ENCODE measurements around the gene SGCA. TPM values are rescaled to one million over a fixed set of nuclear protein-coding genes. Genes with fewer than 3 reads are reported as not detected.

Gene SGCA
- total RNA-seq, 2 experiments from 2014 or later, result 0.30 TPM; not detected in 1

DNA sequence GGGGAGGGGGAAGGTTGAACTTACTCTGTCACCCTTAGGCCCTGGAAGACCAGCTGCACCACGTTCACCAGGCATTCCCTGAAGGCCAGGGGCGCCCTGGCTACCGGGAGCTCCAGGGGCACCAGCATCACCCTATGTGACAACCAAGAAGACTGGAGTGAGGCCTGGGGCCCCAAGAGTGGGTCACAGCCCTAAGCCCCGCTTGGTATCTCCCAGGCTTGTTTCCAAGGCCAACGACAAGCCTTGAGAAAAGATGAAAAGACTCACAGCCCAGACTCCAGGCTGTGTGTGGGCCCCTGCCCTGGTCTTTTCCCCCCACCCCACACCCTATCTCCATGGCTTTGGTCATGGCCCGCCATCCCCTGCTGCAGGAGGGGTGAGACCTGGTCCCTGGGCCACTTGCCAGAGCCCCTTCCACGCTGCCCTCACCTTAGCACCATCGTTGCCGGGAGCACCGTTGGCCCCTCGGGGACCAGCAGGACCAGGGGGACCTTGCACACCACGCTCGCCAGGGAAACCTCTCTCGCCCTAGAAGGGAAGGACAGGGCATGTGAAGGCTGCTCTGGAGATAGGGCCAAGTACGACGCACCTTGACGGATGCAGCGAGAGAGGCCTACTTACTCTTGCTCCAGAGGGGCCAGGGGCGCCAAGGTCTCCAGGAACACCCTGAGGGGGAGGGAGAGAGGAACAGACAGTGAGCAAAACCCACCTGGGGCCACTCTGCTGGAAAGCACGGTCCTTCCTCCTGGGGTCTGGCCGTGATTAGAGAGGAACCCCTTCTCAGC is 25.7 kb downstream of the SGCA start:
- no peaks in the 10 kb centered on the region for H3K9me3 Mint-ChIP-seq
- DNase-seq, result no peak
- POLR2A ChIA-PET, result no interaction called here
- no peak overlapping the region for H3K27ac Mint-ChIP-seq
- no peaks in the 10 kb centered on the region for H3K4me1 Mint-ChIP-seq
- no peak overlapping the region for H3K4me3 Mint-ChIP-seq
- no peaks in the 10 kb centered on the region for H3K36me3 Mint-ChIP-seq (ENCODE audit: low read depth)
- peaks cover 1% of the 10 kb centered on the region for H3K27me3 Mint-ChIP-seq
- CTCF ChIA-PET, result no interaction called here

DNA sequence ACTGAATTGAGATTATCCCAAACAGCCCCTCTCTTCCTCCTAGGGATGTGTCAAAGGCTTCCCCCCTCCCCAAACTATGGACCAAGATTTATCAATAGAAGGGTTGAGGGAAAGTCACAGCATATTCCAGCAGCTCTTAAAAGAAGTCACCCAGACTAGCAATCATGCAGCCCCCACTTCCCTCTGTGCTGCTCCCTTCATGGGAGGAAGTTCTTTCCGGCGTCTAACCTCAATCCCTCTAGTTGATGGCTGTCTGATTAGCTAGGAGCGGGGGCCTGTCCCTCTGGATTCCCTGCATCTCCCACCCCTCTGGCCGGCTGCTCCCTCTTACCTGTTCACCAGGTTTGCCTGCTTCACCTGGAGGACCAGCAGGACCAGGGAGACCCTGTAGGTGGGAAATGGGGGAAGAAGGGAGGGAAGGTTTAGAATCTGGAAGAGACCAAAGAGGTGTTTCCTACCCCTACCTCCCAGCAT is 26.4 kb downstream of the SGCA start:
- Mint-ChIP-seq H3K4me1 (no peaks in the 10 kb centered on the region), H3K9me3 (no peaks in the 10 kb centered on the region), H3K4me3 (no peak overlapping the region), H3K36me3 (ENCODE audit: low read depth) (no peaks in the 10 kb centered on the region), H3K27me3 (peaks cover 3% of the 10 kb centered on the region), H3K27ac (no peak overlapping the region)
- ChIA-PET POLR2A (no interaction called here), CTCF (no interaction called here)
- no peak for DNase-seq

DNA sequence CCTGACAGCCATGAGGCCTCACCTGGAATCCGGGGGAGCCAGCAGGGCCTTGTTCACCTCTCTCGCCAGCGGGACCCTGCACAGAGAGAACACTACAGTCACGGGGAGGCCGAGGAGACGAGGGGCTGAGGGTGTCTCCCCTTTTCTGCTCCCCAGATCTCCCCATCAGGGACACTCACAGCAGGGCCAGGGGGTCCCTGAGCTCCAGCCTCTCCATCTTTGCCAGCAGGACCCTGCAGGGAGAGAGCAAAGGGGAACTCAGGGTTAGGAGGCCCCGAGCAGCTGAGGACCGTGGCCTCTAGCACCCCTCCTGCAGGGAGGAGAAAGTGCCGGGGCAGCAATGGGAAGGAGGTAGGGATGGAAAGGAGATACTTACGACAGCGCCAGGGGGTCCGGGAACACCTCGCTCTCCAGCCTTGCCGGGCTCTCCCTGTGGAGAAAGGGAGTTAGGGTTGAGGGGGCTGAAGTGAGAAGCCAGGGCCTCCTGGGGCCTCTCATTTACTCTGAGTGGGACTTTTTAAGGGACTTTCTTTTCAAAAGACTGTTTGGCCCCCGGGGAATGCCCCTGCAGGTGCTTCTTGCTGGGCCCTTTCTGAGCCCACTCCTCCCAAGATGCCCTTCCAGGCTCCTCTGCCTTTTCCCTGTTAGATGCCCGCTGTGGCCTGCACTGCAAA is 26.9 kb downstream of the SGCA start:
- no peak for DNase-seq
- no peak overlapping the region for H3K4me3 Mint-ChIP-seq
- H3K4me1 Mint-ChIP-seq, result no peaks in the 10 kb centered on the region
- POLR2A ChIA-PET, result no interaction called here
- no peaks in the 10 kb centered on the region for H3K36me3 Mint-ChIP-seq (ENCODE audit: low read depth)
- H3K27me3 Mint-ChIP-seq, result peaks cover 9% of the 10 kb centered on the region
- no peaks in the 10 kb centered on the region for H3K9me3 Mint-ChIP-seq
- CTCF ChIA-PET, result no interaction called here
- no peak overlapping the region for H3K27ac Mint-ChIP-seq

DNA sequence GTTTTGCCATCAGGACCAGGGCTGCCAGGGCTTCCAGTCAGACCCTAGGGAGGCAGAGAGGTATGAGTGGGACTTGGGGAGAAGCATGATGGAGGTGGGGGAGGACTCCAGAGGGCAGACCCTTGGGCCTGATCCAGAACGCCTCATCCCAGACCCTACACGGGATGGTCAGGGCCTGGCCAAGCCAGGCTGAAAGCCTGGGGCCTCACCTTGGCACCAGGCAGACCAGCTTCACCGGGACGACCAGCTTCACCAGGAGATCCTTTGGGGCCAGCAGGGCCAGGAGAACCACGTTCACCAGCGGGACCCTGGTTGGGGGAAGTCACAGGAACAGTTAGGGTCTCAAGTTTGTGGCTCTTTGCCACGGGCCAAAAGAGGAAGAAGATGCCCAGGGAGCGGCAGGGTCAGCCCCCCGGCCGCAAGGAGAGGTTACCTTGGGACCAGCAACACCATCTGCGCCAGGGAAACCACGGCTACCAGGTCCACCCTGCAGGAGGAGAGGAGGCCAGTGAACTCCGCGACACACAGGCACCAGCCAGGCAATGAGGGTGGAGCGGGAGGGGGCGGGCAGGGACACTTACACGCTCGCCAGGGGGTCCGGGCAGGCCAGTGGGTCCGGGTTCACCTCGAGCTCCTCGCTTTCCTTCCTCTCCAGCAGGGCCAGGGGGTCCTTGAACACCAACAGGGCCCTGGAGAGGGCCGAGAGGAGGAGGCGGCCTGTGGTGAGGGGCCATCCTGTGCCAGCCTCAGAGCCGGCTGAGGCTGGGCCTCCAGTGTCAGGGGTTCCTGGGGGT is 28.5 kb downstream of the SGCA start:
- H3K27ac Mint-ChIP-seq, result no peak overlapping the region
- no peak for DNase-seq
- no peaks in the 10 kb centered on the region for H3K36me3 Mint-ChIP-seq (ENCODE audit: low read depth)
- H3K27me3 Mint-ChIP-seq, result peaks cover 18% of the 10 kb centered on the region
- ChIA-PET POLR2A (interaction anchor here (0.7 kb wide), 1 partner anchor 20 kb away, joined by 3 read pairs; no protein-coding TSS in a partner anchor), CTCF (no interaction called here)
- no peaks in the 10 kb centered on the region for H3K9me3 Mint-ChIP-seq
- H3K4me3 Mint-ChIP-seq, result no peak overlapping the region
- H3K4me1 Mint-ChIP-seq, result peaks cover 6% of the 10 kb centered on the region

GRCh38 chr17:50194934-50195865 is 29.4 kb downstream of the SGCA start:
- DNase-seq, result no peak
- Mint-ChIP-seq H3K4me1 (peaks cover 12% of the 10 kb centered on the region), H3K9me3 (no peaks in the 10 kb centered on the region), H3K4me3 (no peak overlapping the region), H3K36me3 (ENCODE audit: low read depth) (no peaks in the 10 kb centered on the region), H3K27ac (no peak overlapping the region), H3K27me3 (peaks cover 20% of the 10 kb centered on the region)
- ChIA-PET POLR2A (no interaction called here), CTCF (interaction anchor here (3.8 kb wide), 1 partner anchor 25 kb away, joined by 37 read pairs; no protein-coding TSS in a partner anchor)

- Mint-ChIP-seq H3K4me3 (no peak overlapping the region), H3K4me1 (peaks cover 17% of the 10 kb centered on the region), H3K36me3 (ENCODE audit: low read depth) (no peaks in the 10 kb centered on the region), H3K27ac (no peak overlapping the region), H3K27me3 (peaks cover 26% of the 10 kb centered on the region), H3K9me3 (no peaks in the 10 kb centered on the region)
- DNase-seq, result no peak
- POLR2A ChIA-PET, result no interaction called here
- CTCF ChIA-PET, result interaction anchor here (0.9 to 3.8 kb wide), 6 partner anchors 14 to 102 kb away, joined by 3 to 37 read pairs (median 4); no protein-coding TSS in a partner anchor
These were observed 30.2 kb downstream of the SGCA start for GRCh38 chr17:50196036-50196435.

DNA sequence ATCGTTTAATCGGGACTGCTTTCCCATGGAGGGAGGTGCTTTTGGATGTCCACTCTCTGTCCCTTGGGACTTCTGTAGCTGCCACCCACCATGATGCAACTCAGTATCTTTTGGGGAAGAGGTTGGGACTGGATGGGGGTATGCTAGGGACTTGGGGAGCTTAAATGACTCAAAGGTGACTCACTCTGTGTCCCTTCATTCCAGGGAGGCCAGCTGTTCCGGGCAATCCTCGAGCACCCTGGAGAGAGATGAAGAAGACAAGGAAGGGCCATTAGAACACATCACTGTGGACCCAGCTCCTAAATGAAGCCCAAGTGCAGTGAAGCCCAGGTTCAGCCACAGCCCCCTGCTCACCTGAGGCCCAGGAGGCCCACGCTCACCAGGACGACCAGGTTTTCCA is 31.0 kb downstream of the SGCA start:
- Mint-ChIP-seq H3K27ac (no peak overlapping the region), H3K27me3 (peaks cover 33% of the 10 kb centered on the region), H3K4me1 (peaks cover 20% of the 10 kb centered on the region), H3K4me3 (no peak overlapping the region), H3K9me3 (no peaks in the 10 kb centered on the region), H3K36me3 (ENCODE audit: low read depth) (no peaks in the 10 kb centered on the region)
- POLR2A ChIA-PET, result interaction anchor here (0.8 kb wide), 1 partner anchor 27 kb away, joined by 3 read pairs; no protein-coding TSS in a partner anchor
- CTCF ChIA-PET, result interaction anchor here (0.9 to 3.8 kb wide), 10 partner anchors 13 to 102 kb away, joined by 3 to 37 read pairs (median 4); no protein-coding TSS in a partner anchor
- no peak for DNase-seq

- Mint-ChIP-seq H3K27me3 (peaks cover 46% of the 10 kb centered on the region), H3K27ac (no peak overlapping the region), H3K9me3 (no peaks in the 10 kb centered on the region), H3K36me3 (ENCODE audit: low read depth) (no peaks in the 10 kb centered on the region), H3K4me1 (peaks cover 20% of the 10 kb centered on the region), H3K4me3 (no peak overlapping the region)
- CTCF ChIA-PET, result interaction anchor here (0.6 to 3.8 kb wide), 15 partner anchors 21 to 199 kb away, joined by 3 to 37 read pairs (median 4); partner anchors contain the start of genes LRRC59, SGCA and TMEM92
- DNase-seq, result peak; percentile 75
- POLR2A ChIA-PET, result no interaction called here
These were observed 32.3 kb downstream of the SGCA start for GRCh38 chr17:50198026-50198669.

GRCh38 chr17:50199211-50199802 is 33.5 kb downstream of the SGCA start:
- Mint-ChIP-seq H3K27me3 (peaks cover 51% of the 10 kb centered on the region), H3K27ac (no peak overlapping the region), H3K36me3 (ENCODE audit: low read depth) (no peaks in the 10 kb centered on the region), H3K9me3 (no peaks in the 10 kb centered on the region), H3K4me1 (peaks cover 20% of the 10 kb centered on the region), H3K4me3 (no peak overlapping the region)
- ChIA-PET POLR2A (interaction anchor here (0.7 to 1.4 kb wide), 3 partner anchors 30 to 84 kb away, joined by 3 to 7 read pairs (median 6); no protein-coding TSS in a partner anchor), CTCF (interaction anchor here (1.1 to 4.5 kb wide), 20 partner anchors 13 to 202 kb away, joined by 3 to 130 read pairs (median 10); partner anchors contain the start of genes LRRC59 and TMEM92)
- DNase-seq, result no peak

- Mint-ChIP-seq H3K9me3 (no peaks in the 10 kb centered on the region), H3K27me3 (peaks cover 52% of the 10 kb centered on the region), H3K36me3 (ENCODE audit: low read depth) (no peaks in the 10 kb centered on the region), H3K4me3 (peak overlapping the region; percentile 67), H3K27ac (no peak overlapping the region), H3K4me1 (peaks cover 20% of the 10 kb centered on the region)
- ChIA-PET POLR2A (interaction anchor here (0.7 to 1.6 kb wide), 6 partner anchors 31 to 97 kb away, joined by 3 to 7 read pairs (median 3); no protein-coding TSS in a partner anchor), CTCF (interaction anchor here (0.5 to 4.5 kb wide), 50 partner anchors 10 to 1165 kb away, joined by 3 to 130 read pairs (median 4); partner anchors contain the start of genes LRRC59 and TMEM92)
- DNase-seq, result peak; percentile 72
These were observed 34.1 kb downstream of the SGCA start for GRCh38 chr17:50199803-50200456.
